Esophagus mucosa (tissue), 1 donor: ENCODE measurements around the gene GPX3. TPM values are rescaled to one million over a fixed set of nuclear protein-coding genes. Genes with fewer than 3 reads are reported as not detected.

ENCODE experiments used
- total RNA-seq: library from RNA; stranded (reverse); gene quantifications from one replicate; pipeline ENCODE4 v1.2.4, GENCODE V29; 2023
- donor health status: DM: yes; HTN: yes; CAD: no.

Gene GPX3
- total RNA-seq, 1 donor from 2014 or later: 125 TPM

Other genes with a start within 250 kb of the GPX3 start
- gene SMIM3, start 241.8 kb upstream of the GPX3 start, total RNA-seq: 17.0 TPM
- not detected for gene IRGM, start 174.1 kb upstream of the GPX3 start, total RNA-seq
- 3.5 TPM for gene ZNF300, start 115.6 kb upstream of the GPX3 start, total RNA-seq
- gene TNIP1, start 60.4 kb downstream of the GPX3 start, total RNA-seq: 71.5 TPM
- 10.8 TPM for gene ANXA6, start 137.2 kb downstream of the GPX3 start, total RNA-seq
- 8.4 TPM for gene CCDC69, start 203.5 kb downstream of the GPX3 start, total RNA-seq
- 118 TPM for gene GM2A, start 232.6 kb downstream of the GPX3 start, total RNA-seq